Muscle layer of colon (tissue), 2 donors: ENCODE results near the gene SUPT6H.
"Not testable (repeated sequence)": the region's sequence is repeated elsewhere in the genome, so short reads cannot be mapped to it uniquely, and the experiment has no call there.

Source experiments
- H3K27ac ChIP-seq: one replicate; pipeline ENCODE4 v1.7.0; 2013; ENCODE audit warnings: low read depth, mild to moderate bottlenecking, low read length, moderate library complexity
- H3K27me3 ChIP-seq, 2 donors: one replicate each; pipeline ENCODE4 v1.7.0; 2013; ENCODE audit warnings: low read length in 2 of 2, mild to moderate bottlenecking in 2 of 2; ENCODE audit not compliant: insufficient read depth in 2 of 2, control insufficient read depth in 1 of 2
- H3K36me3 ChIP-seq: one replicate; pipeline ENCODE4 v1.7.0; 2013; ENCODE audit warnings: mild to moderate bottlenecking, low read length; ENCODE audit not compliant: insufficient read depth
- H3K4me1 ChIP-seq: one replicate; pipeline ENCODE4 v1.7.0; 2013; ENCODE audit warnings: mild to moderate bottlenecking, low read length; ENCODE audit not compliant: insufficient read depth
- H3K4me3 ChIP-seq, 2 donors: one replicate each; pipeline ENCODE4 v1.7.0; 2013; ENCODE audit warnings: low read length in 2 of 2, low read depth in 1 of 2, mild to moderate bottlenecking in 1 of 2, moderate library complexity in 1 of 2
- H3K9ac ChIP-seq: one replicate; pipeline ENCODE4 v1.7.0; 2013; ENCODE audit warnings: low read length
- H3K9me3 ChIP-seq: one replicate; pipeline ENCODE4 v1.7.0; 2013; ENCODE audit warnings: mild to moderate bottlenecking, low read length
- donor health status: abdominal sarcoma.
- donor health status: Adenocarcinoma of cecum.

The SUPT6H gene

GRCh38 chr17:28723159-28723835 is 61.3 kb downstream of the SUPT6H start:
- H3K9ac ChIP-seq: no peak overlapping the region
- H3K4me3 ChIP-seq: no peak overlapping the region
- no peaks in the 10 kb centered on the region for H3K9me3 ChIP-seq
- H3K27ac ChIP-seq: no peak overlapping the region
- H3K36me3 ChIP-seq: peaks cover 37% of the 10 kb centered on the region
- H3K27me3 ChIP-seq: peaks cover 0 to 6% of the 10 kb centered on the region in 2 donors
- H3K4me1 ChIP-seq: peaks cover 32% of the 10 kb centered on the region

DNA sequence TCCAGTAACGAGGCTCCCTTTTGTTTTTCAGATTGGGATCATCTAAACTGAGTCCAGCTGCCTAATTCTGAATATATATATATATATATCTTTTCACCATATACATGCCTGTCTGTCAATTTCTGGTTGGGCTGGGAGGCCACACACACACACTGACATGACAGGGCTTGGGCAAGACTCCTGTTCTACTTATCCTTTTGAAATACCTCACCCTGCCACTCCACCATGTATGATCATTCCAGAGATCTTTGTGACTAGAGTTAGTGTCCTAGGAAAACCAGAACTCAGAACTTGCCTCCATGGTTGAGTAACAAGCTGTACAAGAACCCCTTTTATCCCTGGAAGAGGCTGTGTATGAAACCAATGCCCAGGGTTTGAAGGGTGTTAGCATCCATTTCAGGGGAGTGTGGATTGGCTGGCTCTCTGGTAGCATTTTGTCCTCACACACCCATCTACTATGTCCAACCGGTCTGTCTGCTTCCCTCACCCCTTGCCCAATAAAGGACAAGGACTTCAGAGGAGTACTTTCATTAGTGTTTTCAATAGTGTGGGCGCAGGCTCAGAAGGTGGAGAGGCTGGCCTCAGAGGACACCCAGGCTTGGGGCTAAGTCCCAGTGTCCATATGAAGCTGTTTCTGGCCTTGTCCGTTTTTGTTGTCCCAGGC is 62.0 kb downstream of the SUPT6H start:
- not testable (repeated sequence) for H3K9ac ChIP-seq, H3K27me3 ChIP-seq, H3K4me3 ChIP-seq, H3K9me3 ChIP-seq, H3K27ac ChIP-seq
- Histone ChIP-seq H3K36me3 (peaks cover 37% of the 10 kb centered on the region), H3K4me1 (peaks cover 26% of the 10 kb centered on the region)

DNA sequence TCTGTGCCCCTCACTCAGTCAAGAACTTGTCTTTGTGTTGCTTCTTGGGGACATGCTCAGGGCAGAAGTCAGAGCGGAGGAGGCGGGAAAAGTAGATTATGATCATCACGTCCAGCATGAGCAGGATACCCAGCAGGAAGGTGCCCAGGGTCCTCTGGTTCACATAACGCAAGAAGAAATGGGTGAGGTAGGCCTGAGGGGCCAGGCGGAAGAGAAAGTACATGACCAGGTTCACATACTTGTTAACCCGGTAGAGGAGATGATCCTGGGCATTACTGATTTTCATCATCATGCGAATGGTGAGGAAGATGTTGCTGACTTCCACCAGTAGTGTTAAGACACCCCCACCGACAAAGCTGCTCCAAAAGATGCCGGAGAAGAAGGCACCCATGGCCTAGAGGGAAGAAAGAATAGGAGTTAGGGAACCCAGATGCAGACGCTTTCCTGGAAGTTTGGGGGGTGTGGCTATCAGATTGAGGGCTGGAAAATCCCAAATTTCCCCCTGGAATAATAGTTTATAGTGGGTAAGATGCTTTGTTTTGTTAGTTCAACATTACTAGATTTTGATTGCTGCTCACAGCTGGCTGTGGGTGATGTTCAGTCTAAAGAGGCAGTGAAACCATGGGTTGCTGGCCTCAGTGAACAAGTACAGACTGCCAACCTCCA is 62.6 kb downstream of the SUPT6H start:
- Histone ChIP-seq H3K36me3 (peaks cover 37% of the 10 kb centered on the region), H3K9me3 (no peaks in the 10 kb centered on the region), H3K4me1 (peaks cover 26% of the 10 kb centered on the region), H3K27ac (no peak overlapping the region), H3K27me3 (peaks cover 0 to 6% of the 10 kb centered on the region in 2 donors), H3K9ac (no peak overlapping the region), H3K4me3 (no peak overlapping the region)

- H3K4me1 ChIP-seq: peaks cover 26% of the 10 kb centered on the region
- H3K27ac ChIP-seq: no peak overlapping the region
- peaks cover 37% of the 10 kb centered on the region for H3K36me3 ChIP-seq
- H3K9me3 ChIP-seq: no peaks in the 10 kb centered on the region
- peak overlapping the region in 1 of 2 donors; percentile 32 for H3K4me3 ChIP-seq
- peaks cover 0 to 6% of the 10 kb centered on the region in 2 donors for H3K27me3 ChIP-seq
- no peak overlapping the region for H3K9ac ChIP-seq
These were observed 63.2 kb downstream of the SUPT6H start for GRCh38 chr17:28725166-28725659.

DNA sequence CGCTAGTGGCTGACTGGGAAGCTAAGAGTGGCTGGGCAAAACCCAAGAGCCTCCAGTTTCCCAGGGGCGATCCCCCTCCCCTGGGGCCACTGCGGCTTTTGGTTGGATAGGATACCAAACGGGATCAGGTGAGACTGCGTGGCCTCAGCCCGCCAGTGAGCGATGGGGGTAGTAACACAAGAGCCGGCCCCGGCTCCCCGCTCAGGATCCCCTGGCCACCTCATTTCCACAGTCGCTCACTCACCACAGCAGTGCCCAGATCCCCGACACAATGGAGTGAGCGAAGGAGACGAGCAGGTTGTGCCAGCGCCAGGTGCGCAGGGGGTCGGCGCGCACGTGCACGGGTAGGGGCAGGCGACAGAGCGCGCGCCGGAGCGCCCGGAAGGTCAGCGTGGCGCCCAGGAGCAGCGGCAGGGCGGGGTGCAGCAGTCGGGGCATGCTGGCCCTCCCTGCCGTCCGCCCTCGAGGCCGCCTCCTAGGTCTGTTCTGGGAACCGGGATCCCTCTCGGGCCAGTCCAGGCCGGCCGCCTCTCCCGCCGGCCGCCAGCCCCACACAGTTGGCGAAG is 63.7 kb downstream of the SUPT6H start:
- Histone ChIP-seq H3K4me1 (peaks cover 23% of the 10 kb centered on the region), H3K9me3 (no peaks in the 10 kb centered on the region), H3K9ac (no peak overlapping the region), H3K27ac (no peak overlapping the region), H3K4me3 (peak overlapping the region in 1 of 2 donors; percentile 32), H3K36me3 (peaks cover 37% of the 10 kb centered on the region), H3K27me3 (peaks cover 0 to 6% of the 10 kb centered on the region in 2 donors)

DNA sequence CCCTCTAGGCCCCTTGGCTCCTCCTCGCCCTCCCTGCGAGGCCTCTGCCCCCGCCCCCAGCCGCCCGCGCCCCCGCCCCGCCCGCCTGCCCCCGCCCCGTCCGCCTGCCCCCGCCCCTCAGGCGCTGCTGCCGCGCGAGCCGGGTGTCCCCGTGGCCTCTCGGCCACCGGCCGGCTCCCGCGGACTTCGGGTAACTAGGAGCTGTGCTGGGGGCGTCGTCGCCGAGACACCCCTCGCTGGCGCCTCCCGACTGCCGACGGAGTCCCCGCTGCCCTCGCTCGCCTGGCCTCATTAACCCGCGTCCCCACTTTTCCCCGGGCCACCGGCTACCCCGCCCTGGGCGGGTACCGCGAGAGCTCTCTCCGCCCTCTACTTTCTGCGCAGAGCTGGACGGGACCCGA is 64.2 kb downstream of the SUPT6H start, which contains the start of gene TLCD1:
TLCD1 (minus strand) TSS at position 8 of the 401 bp plus-strand sequence. CDS start 136 bp downstream, outside the sequence.
- Histone ChIP-seq H3K27me3 (peaks cover 0 to 6% of the 10 kb centered on the region in 2 donors), H3K9me3 (no peaks in the 10 kb centered on the region), H3K9ac (no peak within 1 kb of the TSS), H3K4me1 (peaks cover 18% of the 10 kb centered on the region), H3K4me3 (peak within 1 kb of the TSS; percentile 71 to 92), H3K27ac (peak within 1 kb of the TSS; percentile 61), H3K36me3 (peaks cover 37% of the 10 kb centered on the region)

DNA sequence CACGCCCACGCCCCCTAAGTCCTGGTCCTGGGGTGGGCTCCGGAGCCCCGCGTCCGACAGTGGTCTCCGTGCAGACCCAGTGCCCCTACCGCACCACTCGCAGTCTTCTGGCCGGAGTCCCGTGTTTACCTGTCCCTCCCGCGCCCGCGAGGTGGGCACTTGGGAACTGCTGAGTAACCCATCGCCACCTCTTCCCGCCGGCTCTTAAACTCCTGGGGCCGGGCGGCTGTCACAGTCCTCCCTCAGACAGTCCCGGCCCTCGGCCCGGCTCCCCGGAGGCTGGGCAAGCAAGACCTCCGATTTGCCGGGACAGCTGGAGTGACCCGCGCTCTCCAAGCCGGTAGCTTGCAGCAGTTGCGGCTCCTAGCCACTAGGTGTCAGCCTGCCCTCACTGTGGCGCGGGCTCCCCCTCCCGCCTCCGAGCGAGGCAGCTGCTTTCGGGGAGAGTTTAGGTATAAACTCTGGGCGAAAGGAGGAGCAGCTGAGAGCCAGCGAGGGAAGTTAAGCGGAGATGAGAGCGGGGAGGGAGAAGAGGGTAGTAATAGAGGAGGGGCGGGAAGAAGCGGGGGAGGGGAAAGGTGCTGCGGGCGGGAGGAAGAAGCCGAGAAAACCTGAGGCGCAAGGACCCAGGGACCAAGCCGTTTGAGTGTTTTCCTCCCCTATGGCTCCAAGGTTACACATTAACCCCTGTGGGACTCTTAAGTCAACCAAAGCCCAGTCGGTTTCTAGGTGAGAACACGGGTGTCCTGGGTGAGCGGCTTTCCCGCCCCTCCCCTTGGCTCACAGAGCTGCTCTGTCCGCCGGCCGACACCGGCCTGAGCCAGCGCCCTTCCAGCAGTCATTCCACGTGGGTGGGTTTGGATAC is 64.9 kb downstream of the SUPT6H start:
- Histone ChIP-seq H3K27ac (peak overlapping the region; percentile 61), H3K4me1 (peaks cover 12% of the 10 kb centered on the region), H3K4me3 (peak overlapping the region; percentile 71 to 92), H3K9ac (no peak overlapping the region), H3K36me3 (peaks cover 32% of the 10 kb centered on the region), H3K9me3 (no peaks in the 10 kb centered on the region), H3K27me3 (peaks cover 0 to 6% of the 10 kb centered on the region in 2 donors)

DNA sequence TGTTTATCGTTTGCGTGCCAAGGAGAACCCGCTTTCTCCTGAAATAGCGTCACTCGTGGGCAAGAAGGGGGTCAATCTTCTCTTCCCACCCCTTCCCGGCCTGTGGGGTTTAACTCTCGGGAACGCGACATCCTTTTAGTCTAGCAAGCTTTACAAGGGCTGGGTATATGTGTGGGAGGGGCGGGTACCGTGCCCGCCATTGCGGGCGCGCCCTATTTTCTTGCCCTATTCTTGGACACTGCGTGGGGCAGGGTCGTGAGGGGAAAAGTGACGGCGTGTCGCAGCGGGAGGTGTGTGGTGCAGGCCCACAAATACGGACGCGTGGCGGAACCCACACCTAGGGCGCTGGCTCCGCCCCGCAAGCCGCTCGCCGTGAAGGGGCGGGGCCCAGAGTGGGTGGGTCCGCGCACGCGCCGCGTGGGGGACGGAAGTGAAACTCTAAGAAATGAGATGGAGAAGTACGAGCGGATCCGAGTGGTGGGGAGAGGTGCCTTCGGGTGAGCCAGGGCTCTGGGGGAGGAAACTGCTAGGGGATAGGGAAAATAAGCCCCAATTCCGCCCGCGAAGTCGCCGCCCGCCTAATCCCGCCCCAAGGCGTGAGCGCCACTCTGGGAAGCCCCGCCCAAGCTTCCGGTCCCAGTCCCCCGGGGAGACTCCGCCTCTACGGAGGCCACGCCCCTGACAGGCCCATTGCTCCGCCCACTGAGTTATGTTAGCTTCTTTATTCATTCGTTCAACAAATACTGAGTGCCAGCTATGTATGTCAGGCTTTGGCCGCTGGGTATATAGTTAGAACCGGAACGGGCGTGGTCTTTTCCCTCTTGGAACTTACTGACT is 66.6 kb downstream of the SUPT6H start, which contains the start of gene NEK8:
NEK8 (plus strand) TSS at position 425 of the 837 bp plus-strand sequence; CDS start at position 451, 26 bp downstream.
- Histone ChIP-seq H3K27me3 (peaks cover 0 to 6% of the 10 kb centered on the region in 2 donors), H3K9ac (peak within 1 kb of the TSS; percentile 49), H3K36me3 (peaks cover 16% of the 10 kb centered on the region), H3K9me3 (no peaks in the 10 kb centered on the region), H3K4me1 (peaks cover 12% of the 10 kb centered on the region), H3K4me3 (peak within 1 kb of the TSS; percentile 66 to 92), H3K27ac (peak within 1 kb of the TSS; percentile 92)

- no peak overlapping the region for H3K9ac ChIP-seq
These were observed 67.9 kb downstream of the SUPT6H start for GRCh38 chr17:28729950-28730330.

GRCh38 chr17:28733346-28733745 is 71.3 kb downstream of the SUPT6H start:
- H3K4me3 ChIP-seq: no peak overlapping the region
- no peaks in the 10 kb centered on the region for H3K9me3 ChIP-seq
- H3K9ac ChIP-seq: no peak overlapping the region
- H3K36me3 ChIP-seq: no peaks in the 10 kb centered on the region
- H3K27ac ChIP-seq: no peak overlapping the region
- no peaks in the 10 kb centered on the region for H3K27me3 ChIP-seq
- no peaks in the 10 kb centered on the region for H3K4me1 ChIP-seq

More at GRCh38 chr17:28729950-28730330, 67.9 kb downstream of the SUPT6H start:
- Histone ChIP-seq H3K4me1 (peaks cover 12% of the 10 kb centered on the region), H3K9me3 (no peaks in the 10 kb centered on the region), H3K36me3 (peaks cover 3% of the 10 kb centered on the region), H3K4me3 (no peak overlapping the region), H3K27ac (no peak overlapping the region), H3K27me3 (peaks cover 0 to 6% of the 10 kb centered on the region in 2 donors)
